NCI-H2171 treated with DMSO at 0.1 percent for 48 hours (cell line): ENCODE measurements around the gene JDP2.

Experiments used
- DNase-seq: peaks from one replicate; lab custom pipeline; 2025; lab: John Stamatoyannopoulos, UW

JDP2 gene

DNA sequence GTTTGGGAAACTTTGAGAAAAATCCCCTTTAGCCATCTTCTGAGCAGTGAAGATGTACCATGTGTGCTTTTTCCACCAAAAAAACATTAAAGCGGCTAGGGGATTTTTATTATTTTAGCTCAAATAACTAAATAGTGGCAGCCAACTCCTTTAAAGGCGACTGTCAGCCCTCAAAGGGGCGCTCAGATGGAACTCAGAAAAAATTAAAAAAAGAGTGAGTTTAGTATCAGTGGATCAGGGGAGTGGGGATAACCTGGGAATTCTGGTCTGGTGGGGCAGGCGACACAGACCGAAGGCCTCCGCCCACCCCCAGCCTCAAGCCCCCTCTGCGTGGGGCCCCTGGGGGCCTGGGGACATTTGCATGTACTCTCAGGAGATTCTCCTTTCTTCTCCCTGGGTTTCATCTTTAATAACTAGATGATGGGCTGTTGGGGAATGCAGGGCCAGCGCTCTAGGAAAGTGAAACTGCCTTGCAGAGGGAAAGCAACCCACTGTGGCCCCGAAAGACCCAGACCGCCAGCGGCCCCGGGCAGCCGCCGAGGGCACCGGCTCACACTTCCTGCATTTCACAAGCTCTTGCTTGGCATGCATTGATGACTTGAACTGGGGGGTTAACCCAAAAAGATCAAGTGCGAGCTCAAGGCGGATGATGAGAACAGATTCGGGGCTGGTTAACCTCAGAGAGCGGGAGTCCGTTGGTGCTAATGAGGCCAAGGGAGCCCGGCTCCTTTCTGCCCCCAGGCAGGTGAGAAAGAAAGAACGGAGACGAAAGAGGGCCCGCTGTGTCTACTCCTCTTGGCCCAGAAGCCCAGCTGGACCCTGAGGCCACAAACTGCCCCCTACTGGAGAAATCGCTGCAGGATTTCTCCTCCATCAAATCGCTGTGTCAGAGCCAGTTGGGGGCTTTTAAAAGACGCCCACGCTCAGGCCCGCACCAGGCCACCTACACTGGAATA, 87.1 kb downstream of the JDP2 start:
- DNase-seq: no peak

DNA sequence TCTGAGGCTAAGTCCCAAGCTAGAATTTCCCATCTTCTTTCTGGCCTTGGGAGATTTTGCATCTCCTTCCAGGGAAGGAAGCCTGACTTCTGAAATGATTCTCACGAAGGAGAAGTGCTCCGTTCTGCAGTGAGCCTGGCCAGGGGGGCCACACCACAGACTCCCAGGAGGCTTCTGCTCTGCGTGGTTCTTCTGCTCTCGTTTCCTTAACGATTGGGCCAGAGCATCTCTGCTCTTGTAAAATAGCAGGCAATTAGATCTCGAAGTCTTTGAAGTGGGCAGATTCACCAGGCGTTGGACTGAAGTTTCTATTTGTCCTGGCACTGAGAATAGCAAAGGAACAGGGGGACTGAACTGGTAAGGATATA, 87.8 kb downstream of the JDP2 start:
- DNase-seq: no peak

DNA sequence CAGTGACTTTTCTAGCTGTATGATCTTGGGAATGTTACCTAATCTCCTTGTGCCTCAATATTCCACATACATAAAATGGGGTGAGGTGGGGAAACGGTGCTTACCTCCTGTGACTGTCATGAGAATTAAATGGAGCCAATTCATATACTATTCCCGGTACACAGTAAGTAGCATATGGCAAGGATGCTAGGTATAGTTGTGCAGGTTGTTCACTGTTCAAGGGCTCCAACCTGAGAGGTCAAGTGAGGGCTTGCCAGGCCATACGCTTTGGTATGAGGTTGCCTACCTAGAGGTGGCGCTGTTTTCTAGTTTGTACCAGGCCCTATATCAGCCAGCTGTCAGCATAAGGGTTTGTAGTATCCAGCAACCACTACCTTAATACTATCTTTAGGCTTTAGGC, 90.8 kb downstream of the JDP2 start:
- DNase-seq: no peak

DNA sequence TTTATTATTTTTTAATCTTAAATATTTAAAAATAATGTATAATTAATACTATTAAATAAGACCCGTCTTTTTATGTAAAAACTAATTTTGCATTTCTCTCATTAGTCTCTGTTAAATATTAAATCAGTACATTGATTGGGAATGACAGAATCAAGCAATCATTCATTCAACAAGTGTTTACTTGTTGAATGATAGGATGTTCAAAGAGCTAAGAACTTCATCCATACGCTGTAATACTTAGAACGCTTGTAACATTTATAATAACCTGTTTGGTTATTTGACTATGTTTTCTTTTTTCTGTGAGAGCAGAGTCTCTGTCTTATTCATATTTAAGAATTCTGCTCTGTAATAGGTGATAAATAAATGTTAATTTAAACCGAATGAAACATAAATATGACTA, 91.6 kb downstream of the JDP2 start:
- DNase-seq: no peak

DNA sequence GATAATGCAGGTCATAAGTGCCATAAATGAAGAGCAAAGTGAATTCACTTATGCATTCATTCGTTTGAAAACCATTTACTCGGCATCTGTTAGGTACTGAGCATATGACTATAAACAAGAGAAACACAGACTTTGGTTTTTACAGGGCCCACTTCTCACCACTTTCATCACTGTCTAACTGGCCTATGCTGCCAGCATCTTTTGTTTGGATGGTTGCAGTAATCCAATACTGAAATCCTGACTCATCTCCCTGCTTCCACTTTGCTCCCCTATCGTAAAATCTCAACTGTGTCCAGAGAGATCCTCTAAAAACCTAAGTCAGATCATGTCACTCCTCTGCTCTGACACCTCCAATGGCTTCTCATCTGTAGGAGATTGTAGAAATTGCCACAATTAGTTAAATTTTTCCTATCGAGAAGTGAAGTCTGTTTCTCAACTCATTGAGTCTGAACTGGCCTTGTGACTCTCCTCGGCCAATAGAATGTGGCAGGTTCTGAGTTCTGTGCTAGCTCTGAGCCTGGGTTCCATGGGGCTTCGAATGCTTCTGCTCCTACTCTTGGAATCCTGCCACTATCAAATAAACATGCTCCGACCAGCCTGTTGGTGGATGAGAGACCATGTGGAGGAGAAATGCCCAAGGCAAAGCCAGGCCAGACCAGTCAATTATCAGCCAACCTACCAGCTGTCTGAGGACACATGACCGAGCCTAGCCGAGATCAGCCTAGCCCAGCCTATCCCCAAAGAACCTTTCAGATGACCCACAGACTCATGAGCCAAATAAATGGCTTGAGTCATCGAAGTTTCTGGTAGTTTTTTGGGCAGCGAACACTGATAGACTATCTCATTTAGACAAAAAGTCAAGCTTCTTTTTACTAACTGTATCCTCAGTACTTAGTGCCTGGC, 92.3 kb downstream of the JDP2 start:
- no peak for DNase-seq

DNA sequence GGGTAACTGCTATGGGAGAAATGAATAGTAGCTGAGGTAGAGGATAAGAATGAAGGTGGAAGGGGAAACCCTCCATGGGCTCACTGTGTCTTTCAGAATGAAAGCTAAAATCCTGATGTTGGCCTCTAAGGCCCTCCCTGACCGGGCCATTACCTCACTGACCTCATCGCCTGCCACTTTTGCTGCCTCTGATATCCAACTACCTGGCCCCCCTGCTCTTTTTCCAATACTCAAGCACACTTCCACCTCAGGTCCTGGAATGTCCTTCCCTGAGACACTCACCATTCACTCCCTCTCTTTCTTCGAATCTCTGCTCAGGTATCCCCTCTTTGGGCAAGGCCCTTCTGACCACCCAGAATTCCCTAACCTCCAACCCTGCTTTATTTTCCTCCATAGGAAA, 93.0 kb downstream of the JDP2 start:
- no peak for DNase-seq

DNA sequence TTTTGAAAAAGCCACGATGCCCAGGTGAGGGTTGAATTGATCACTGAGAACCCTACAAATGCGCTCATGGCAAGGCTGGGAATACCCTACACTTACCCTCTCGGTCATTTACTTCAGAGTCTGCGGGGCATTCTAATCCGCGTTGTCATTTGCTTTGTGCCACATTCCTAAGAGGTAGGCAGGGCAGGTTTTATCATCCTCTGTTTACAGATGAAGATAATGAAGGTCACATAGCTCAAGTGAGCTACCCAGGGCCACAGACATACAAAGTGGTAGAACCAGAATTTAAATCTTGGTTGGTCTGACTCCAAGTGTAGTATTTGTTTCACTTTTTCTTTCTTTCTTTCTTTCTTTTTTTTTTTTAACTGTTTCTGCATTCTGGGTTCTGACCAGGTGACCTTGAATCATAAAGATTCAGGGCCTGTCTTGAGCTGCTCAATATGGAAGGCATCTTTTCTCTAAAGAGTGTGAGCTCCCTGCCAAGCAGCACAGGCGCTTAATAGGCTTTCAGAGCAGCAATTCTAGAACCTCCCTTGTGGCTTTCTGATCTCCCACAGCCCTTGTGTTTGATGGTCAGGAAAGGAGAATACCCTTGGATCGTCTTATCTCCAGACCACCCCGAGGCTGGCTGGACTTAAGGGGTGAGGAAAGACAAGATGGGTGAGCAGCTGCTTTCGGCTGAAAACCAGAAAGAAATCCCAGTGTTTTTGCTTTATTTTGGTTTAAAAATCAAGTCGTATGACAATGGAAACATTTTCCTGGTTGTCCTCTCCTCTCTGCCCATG, 93.8 kb downstream of the JDP2 start:
- DNase-seq: no peak

DNA sequence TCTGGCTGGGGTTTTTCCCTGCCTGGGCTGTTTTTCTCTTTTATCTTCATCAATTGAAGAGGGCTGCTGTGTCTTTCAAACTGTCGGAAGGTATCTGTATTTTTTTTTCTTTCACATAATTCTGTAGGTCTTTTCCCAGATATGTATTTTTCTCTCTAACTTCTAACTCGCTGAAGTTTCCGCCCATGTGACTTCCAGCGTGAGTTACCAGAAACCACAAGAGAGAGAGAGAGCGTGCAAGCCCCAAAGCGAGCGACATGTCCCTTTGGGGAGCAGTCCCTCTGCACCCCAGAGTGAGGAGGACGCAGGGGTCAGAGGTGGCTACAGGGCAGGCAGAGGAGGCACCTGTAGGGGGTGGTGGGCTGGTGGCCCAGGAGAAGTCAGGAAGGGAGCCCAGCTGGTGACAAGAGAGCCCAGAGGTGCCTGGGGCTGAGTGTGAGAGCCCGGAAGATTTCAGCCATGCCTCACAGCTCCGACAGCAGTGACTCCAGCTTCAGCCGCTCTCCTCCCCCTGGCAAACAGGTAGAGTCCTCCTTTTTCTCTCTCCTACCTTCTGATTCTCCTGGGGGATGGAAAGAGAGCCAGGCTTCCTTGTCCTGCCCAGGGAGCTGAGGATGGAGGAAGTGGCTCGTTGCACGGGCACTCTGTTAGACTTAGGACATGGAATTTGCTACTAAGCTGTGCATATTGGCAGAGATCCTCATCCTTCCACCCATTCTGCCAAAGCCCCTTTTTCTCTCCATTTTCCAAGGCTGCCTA, 94.6 kb downstream of the JDP2 start, which contains the start of gene BATF:
Gene BATF, plus strand, starts transcription at position 246 of the 759 bp plus-strand sequence. Its CDS starts 214 bp downstream, at position 460.
- DNase-seq: no peak

DNA sequence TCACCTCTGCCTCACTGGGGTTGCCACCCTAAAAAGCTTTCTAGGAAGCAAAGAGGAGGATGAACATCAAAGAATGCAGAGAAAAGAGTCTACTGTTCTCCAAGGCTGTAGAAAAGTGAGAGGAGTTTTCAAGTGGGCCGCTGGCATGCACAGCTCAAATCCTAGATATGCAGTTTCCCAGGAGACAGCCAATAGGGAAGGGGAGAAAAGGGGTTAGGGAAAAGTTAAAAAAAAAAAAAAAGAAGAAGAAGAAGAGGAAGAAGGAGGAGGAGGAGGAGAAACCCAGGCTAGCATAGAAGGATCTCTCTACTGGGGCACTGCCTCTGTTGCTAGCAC, 95.1 kb downstream of the JDP2 start:
- no peak for DNase-seq
